MM.1S (cell line): Measurements from ENCODE around the gene GARNL3.

Experiments used
- EZH2 ChIP-seq: fragments of 300-600 bp; sonication (generic); optimal IDR thresholded peaks from 2 replicates; pipeline ENCODE3; 2017; ENCODE audit warnings: low read depth, mild to moderate bottlenecking, antibody characterized with exemption, low read length, mixed read lengths
- EZH2phosphoT487 ChIP-seq: fragments of 300-600 bp; sonication (generic); IDR thresholded peaks from 2 replicates; pipeline ENCODE4 v1.6.1; 2018; ENCODE audit warnings: antibody characterized with exemption, low read length
- TF ChIP-seq, protein P1 (sequence below): fragments of 300-600 bp; sonication (generic); IDR thresholded peaks from 2 replicates; pipeline ENCODE4 v1.5.1; 2016; ENCODE audit warnings: antibody characterized with exemption, low read length, mixed read lengths

- TF ChIP-seq, protein P1, sequence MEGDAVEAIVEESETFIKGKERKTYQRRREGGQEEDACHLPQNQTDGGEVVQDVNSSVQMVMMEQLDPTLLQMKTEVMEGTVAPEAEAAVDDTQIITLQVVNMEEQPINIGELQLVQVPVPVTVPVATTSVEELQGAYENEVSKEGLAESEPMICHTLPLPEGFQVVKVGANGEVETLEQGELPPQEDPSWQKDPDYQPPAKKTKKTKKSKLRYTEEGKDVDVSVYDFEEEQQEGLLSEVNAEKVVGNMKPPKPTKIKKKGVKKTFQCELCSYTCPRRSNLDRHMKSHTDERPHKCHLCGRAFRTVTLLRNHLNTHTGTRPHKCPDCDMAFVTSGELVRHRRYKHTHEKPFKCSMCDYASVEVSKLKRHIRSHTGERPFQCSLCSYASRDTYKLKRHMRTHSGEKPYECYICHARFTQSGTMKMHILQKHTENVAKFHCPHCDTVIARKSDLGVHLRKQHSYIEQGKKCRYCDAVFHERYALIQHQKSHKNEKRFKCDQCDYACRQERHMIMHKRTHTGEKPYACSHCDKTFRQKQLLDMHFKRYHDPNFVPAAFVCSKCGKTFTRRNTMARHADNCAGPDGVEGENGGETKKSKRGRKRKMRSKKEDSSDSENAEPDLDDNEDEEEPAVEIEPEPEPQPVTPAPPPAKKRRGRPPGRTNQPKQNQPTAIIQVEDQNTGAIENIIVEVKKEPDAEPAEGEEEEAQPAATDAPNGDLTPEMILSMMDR, result no peak
- TF ChIP-seq EZH2phosphoT487 (no peak), EZH2 (no peak)
Observed at GRCh38 chr9:127303830-127304229, 39.3 kb downstream of the GARNL3 start.
